HepG2 (cell line): ENCODE data around the gene NOL4L. TPM values are rescaled to one million over a fixed set of nuclear protein-coding genes. Genes with fewer than 3 reads are reported as not detected.

Experiments
- ATF5 ChIP-seq: sonication (generic); formaldehyde crosslinking; IDR thresholded peaks from 2 replicates; pipeline ENCODE4 v1.4.0; 2020; ENCODE audit warnings: mild to moderate bottlenecking, low read depth, missing genetic modification reagents
- CBX1 ChIP-seq: IDR thresholded peaks from one replicate; pipeline ENCODE4 v1.6.1; 2016; ENCODE audit warnings: antibody characterized with exemption, low read depth
- HES4 ChIP-seq: sonication (generic); formaldehyde crosslinking; IDR thresholded peaks from 2 replicates; pipeline ENCODE4 v1.9.0; 2021; ENCODE audit warnings: mild to moderate bottlenecking, missing genetic modification reagents, borderline replicate concordance
- MED8 ChIP-seq: sonication (generic); formaldehyde crosslinking; IDR thresholded peaks from 2 replicates; pipeline ENCODE4 v1.8.1; 2023; ENCODE audit warnings: mild to moderate bottlenecking, missing genetic modification reagents; ENCODE audit not compliant: insufficient replicate concordance
- NR0B2 ChIP-seq: sonication (generic); formaldehyde crosslinking; IDR thresholded peaks from 2 replicates; pipeline ENCODE4 v1.4.0; 2020; ENCODE audit warnings: mild to moderate bottlenecking, missing genetic modification reagents
- PLRG1 ChIP-seq: fragments of 450-650 bp; conservative IDR thresholded peaks from 2 replicates; pipeline ENCODE4 v1.6.1; 2016
- POLR2G ChIP-seq: fragments of 200-400 bp; formaldehyde crosslinking; IDR thresholded peaks from 2 replicates; pipeline ENCODE4 v1.6.1; 2018; ENCODE audit warnings: mild to moderate bottlenecking, low read depth, low read length, moderate library complexity
- RFXAP ChIP-seq: sonication (generic); formaldehyde crosslinking; IDR thresholded peaks from 2 replicates; pipeline ENCODE4 v1.4.0; 2020; ENCODE audit warnings: missing genetic modification reagents, borderline replicate concordance
- ZNF17 ChIP-seq: sonication (generic); formaldehyde crosslinking; IDR thresholded peaks from 2 replicates; pipeline ENCODE4 v1.5.0; 2020; ENCODE audit warnings: mild to moderate bottlenecking, missing genetic modification reagents
- ZNF205 ChIP-seq: IDR thresholded peaks from 2 replicates; pipeline ENCODE4 v1.6.1; 2018; ENCODE audit warnings: missing biosample characterization, missing genetic modification reagents
- ZNF335 ChIP-seq: sonication (generic); formaldehyde crosslinking; IDR thresholded peaks from 2 replicates; pipeline ENCODE4 v1.4.0; 2020; ENCODE audit warnings: missing genetic modification reagents
- ZNF446 ChIP-seq: sonication (generic); formaldehyde crosslinking; IDR thresholded peaks from 2 replicates; pipeline ENCODE4 v1.5.0; 2020; ENCODE audit warnings: mild to moderate bottlenecking, missing genetic modification reagents
- ZNF619 ChIP-seq: sonication (generic); formaldehyde crosslinking; IDR thresholded peaks from 2 replicates; pipeline ENCODE4 v1.4.0; 2020; ENCODE audit warnings: mild to moderate bottlenecking, missing genetic modification reagents
- ZNF800 ChIP-seq: sonication (generic); formaldehyde crosslinking; IDR thresholded peaks from 2 replicates; pipeline ENCODE4 v1.4.0; 2020; ENCODE audit warnings: missing genetic modification reagents
- ZNF879 ChIP-seq: sonication (generic); formaldehyde crosslinking; IDR thresholded peaks from 2 replicates; pipeline ENCODE4 v1.8.1; 2023; ENCODE audit warnings: missing genetic modification reagents
- ZSCAN20 ChIP-seq: sonication (generic); formaldehyde crosslinking; IDR thresholded peaks from 2 replicates; pipeline ENCODE4 v1.4.0; 2020; ENCODE audit warnings: missing genetic modification reagents, mild to moderate bottlenecking, borderline replicate concordance
- polyA plus RNA-seq, 8 experiments: library from polyadenylated mRNA; depleted of rRNA in 3 of 8; stranded (reverse) in 7 of 8; unstranded in 1 of 8; fragments of >200 nt; fragmentation: Illumina TruSeq in 4 of 8; extraction: Trizol in 4 of 8; gene quantifications; 2 replicates each; pipeline versions ENCODE4 v1.2.1 to v1.2.3, GENCODE V29; 2011 to 2016; ENCODE audit warnings: low read depth in 4 of 8, missing spikeins in 1 of 8, mixed read lengths in 1 of 8; ENCODE audit not compliant: insufficient read depth in 1 of 8
- total RNA-seq, 5 experiments: library from RNA; depleted of rRNA; stranded (reverse); fragments of >200 nt; fragmentation: Illumina TruSeq; extraction: Trizol; gene quantifications; 2 replicates each; pipeline ENCODE4 v1.2.3, GENCODE V29; 2016; ENCODE audit warnings: low read depth in 1 of 5
- TF ChIP-seq, protein P1 (sequence below): sonication (generic); formaldehyde crosslinking; IDR thresholded peaks from 2 replicates; pipeline ENCODE4 v1.4.0; 2020; ENCODE audit warnings: missing genetic modification reagents, borderline replicate concordance
- TF ChIP-seq, protein P2 (sequence below): sonication (generic); formaldehyde crosslinking; IDR thresholded peaks from 2 replicates; pipeline ENCODE4 v1.4.0; 2020; ENCODE audit warnings: missing genetic modification reagents, borderline replicate concordance

NOL4L gene
- total and polyA plus RNA-seq, 2 of the 13 experiments (the other 11 are each of a cell fraction or from before 2014, with no cell fraction given): 16.6 to 35.4 TPM

DNA sequence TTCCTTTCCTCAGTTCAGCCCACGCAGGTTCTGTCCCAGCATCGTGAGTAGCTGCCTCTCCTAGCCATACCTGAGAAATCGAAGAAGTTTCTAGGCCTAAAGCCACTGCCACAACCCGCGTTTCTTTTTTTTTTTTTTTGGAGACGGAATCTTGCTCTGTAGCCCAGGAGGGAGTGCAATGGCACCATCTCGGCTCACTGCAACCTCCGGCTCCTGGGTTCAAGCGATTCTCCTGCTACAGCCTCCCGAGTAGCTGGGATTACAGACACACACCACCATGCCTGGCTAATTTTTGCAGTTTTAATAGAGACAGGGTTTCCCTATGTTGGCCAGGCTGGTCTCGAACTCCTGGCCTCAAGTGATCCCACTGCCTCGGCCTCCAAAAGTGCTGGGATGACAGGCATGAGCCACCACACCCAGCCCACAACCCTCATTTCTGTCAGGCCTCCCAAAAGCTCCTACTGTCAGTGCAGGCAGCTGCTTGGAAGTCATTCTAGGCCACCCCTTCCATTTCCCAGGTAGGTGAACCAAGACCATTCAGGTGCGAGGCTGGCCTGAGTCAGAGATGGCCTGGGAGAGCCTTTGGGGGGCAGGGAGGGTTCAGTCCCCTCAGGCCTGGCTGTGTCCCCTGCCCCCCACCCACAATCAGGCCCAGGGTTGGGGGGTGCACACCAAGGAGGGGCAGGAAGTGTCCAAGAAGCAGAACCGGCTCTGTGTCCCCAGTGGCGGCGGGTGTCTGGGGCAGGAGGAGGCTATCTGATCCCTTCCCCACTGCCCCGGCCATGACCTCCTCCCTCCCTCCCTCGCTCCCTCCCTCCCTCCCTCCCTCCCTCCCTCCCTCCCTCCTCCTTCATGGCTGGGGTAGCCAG, 47.2 kb downstream of the NOL4L start (continued):
- TF ChIP-seq ZNF800 (CRISPR knock-in tag) (no peak), ZSCAN20 (no peak), ATF5 (CRISPR knock-in tag) (0 out of 2 replicates have a peak, but pooled peaks have one; percentile 48), NR0B2 (CRISPR knock-in tag) (peak; percentile 65), RFXAP (0 out of 2 replicates have a peak, but pooled peaks have one; percentile 43), ZNF205 (CRISPR knock-in tag) (no peak), MED8 (CRISPR knock-in tag) (no peak), ZNF446 (no peak), ZNF619 (no peak), PLRG1 (no peak), HES4 (CRISPR knock-in tag) (no peak), ZNF335 (CRISPR knock-in tag) (peak; percentile 12; the same call in 1 of the 2 replicates), POLR2G (no peak), ZNF879 (no peak), ZNF17 (CRISPR knock-in tag) (no peak), CBX1 (no peak)
- TF ChIP-seq, protein P1, sequence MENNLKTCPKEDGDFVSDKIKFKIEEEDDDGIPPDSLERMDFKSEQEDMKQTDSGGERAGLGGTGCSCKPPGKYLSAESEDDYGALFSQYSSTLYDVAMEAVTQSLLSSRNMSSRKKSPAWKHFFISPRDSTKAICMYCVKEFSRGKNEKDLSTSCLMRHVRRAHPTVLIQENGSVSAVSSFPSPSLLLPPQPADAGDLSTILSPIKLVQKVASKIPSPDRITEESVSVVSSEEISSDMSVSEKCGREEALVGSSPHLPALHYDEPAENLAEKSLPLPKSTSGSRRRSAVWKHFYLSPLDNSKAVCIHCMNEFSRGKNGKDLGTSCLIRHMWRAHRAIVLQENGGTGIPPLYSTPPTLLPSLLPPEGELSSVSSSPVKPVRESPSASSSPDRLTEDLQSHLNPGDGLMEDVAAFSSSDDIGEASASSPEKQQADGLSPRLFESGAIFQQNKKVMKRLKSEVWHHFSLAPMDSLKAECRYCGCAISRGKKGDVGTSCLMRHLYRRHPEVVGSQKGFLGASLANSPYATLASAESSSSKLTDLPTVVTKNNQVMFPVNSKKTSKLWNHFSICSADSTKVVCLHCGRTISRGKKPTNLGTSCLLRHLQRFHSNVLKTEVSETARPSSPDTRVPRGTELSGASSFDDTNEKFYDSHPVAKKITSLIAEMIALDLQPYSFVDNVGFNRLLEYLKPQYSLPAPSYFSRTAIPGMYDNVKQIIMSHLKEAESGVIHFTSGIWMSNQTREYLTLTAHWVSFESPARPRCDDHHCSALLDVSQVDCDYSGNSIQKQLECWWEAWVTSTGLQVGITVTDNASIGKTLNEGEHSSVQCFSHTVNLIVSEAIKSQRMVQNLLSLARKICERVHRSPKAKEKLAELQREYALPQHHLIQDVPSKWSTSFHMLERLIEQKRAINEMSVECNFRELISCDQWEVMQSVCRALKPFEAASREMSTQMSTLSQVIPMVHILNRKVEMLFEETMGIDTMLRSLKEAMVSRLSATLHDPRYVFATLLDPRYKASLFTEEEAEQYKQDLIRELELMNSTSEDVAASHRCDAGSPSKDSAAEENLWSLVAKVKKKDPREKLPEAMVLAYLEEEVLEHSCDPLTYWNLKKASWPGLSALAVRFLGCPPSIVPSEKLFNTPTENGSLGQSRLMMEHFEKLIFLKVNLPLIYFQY (CRISPR knock-in tag): no peak
- TF ChIP-seq, protein P2, sequence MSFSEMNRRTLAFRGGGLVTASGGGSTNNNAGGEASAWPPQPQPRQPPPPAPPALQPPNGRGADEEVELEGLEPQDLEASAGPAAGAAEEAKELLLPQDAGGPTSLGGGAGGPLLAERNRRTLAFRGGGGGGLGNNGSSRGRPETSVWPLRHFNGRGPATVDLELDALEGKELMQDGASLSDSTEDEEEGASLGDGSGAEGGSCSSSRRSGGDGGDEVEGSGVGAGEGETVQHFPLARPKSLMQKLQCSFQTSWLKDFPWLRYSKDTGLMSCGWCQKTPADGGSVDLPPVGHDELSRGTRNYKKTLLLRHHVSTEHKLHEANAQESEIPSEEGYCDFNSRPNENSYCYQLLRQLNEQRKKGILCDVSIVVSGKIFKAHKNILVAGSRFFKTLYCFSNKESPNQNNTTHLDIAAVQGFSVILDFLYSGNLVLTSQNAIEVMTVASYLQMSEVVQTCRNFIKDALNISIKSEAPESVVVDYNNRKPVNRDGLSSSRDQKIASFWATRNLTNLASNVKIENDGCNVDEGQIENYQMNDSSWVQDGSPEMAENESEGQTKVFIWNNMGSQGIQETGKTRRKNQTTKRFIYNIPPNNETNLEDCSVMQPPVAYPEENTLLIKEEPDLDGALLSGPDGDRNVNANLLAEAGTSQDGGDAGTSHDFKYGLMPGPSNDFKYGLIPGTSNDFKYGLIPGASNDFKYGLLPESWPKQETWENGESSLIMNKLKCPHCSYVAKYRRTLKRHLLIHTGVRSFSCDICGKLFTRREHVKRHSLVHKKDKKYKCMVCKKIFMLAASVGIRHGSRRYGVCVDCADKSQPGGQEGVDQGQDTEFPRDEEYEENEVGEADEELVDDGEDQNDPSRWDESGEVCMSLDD (CRISPR knock-in tag): peak; percentile 77; the same call in 1 of the 2 replicates
